WTC11 (cell line): ENCODE measurements around the gene GLTPD2. TPM values are rescaled to one million over a fixed set of nuclear protein-coding genes. Genes with fewer than 3 reads are reported as not detected.

Experiments
- ATAC-seq: fragments of 200-7000 bp; cut with Tn5 transposase; 2 replicates; pipeline ENCODE4 v1.10.0; 2021; ENCODE audit warnings: mild to moderate bottlenecking, moderate library complexity
- CTCF ChIA-PET: fragments of 300-600 bp; sonication (Branson Sonifier 250); formaldehyde crosslinking; loops from one replicate; lab custom pipeline; 2021; ENCODE audit warnings: antibody characterized with exemption; lab: Charles Lee
- POLR2A ChIA-PET: fragments of 350-600 bp; sonication (Branson Sonifier 250); formaldehyde crosslinking; loops from one replicate; lab custom pipeline; 2021; ENCODE audit warnings: antibody characterized with exemption; lab: Charles Lee
- DNase-seq: peaks from one replicate; pipeline ENCODE4 v3.0.0; 2021; ENCODE audit warnings: low spot score
- H3K27ac Mint-ChIP-seq: 2 replicates; pipeline ENCODE4 v1.8.0; 2021; ENCODE audit warnings: mixed read lengths
- H3K27me3 Mint-ChIP-seq: 2 replicates; pipeline ENCODE4 v1.8.0; 2021; ENCODE audit warnings: low read depth, mild to moderate bottlenecking, moderate library complexity, mixed read lengths
- H3K36me3 Mint-ChIP-seq: 2 replicates; pipeline ENCODE4 v1.8.0; 2021; ENCODE audit warnings: mixed read lengths
- H3K4me1 Mint-ChIP-seq: 2 replicates; pipeline ENCODE4 v1.8.0; 2022; ENCODE audit warnings: mixed read lengths
- H3K4me3 Mint-ChIP-seq: 2 replicates; pipeline ENCODE4 v1.8.0; 2021; ENCODE audit warnings: mild to moderate bottlenecking, moderate library complexity, mixed read lengths
- H3K9me3 Mint-ChIP-seq: 2 replicates; pipeline ENCODE4 v1.8.0; 2021; ENCODE audit warnings: mixed read lengths
- CREM ChIP-seq: sonication (generic); formaldehyde crosslinking; IDR thresholded peaks from 2 replicates; pipeline ENCODE4 v1.8.1; 2022; ENCODE audit warnings: mild to moderate bottlenecking, missing genetic modification reagents, moderate library complexity
- E2F1 ChIP-seq: sonication (generic); formaldehyde crosslinking; IDR thresholded peaks from 2 replicates; pipeline ENCODE4 v1.8.0; 2022; ENCODE audit warnings: mild to moderate bottlenecking, missing genetic modification reagents
- ELF4 ChIP-seq: sonication (generic); formaldehyde crosslinking; IDR thresholded peaks from 2 replicates; pipeline ENCODE4 v1.8.1; 2022; ENCODE audit warnings: low read depth, mild to moderate bottlenecking, moderate library complexity, missing genetic modification reagents
- ETV6 ChIP-seq: sonication (generic); formaldehyde crosslinking; IDR thresholded peaks from 2 replicates; pipeline ENCODE4 v1.8.1; 2022; ENCODE audit warnings: mild to moderate bottlenecking, missing genetic modification reagents
- FOXP1 ChIP-seq: sonication (generic); formaldehyde crosslinking; IDR thresholded peaks from 2 replicates; pipeline ENCODE4 v1.8.0; 2022; ENCODE audit warnings: missing genetic modification reagents, mild to moderate bottlenecking, moderate library complexity, borderline replicate concordance
- GRHL2 ChIP-seq: fragments of 250-450 bp; sonication (Bioruptor Pico); IDR thresholded peaks from 2 replicates; pipeline ENCODE4 v1.8.0; 2022; ENCODE audit warnings: mild to moderate bottlenecking, moderate library complexity; ENCODE audit not compliant: insufficient replicate concordance, severe bottlenecking
- NR3C1 ChIP-seq: sonication (generic); formaldehyde crosslinking; conservative IDR thresholded peaks from 2 replicates; pipeline ENCODE4 v1.8.1; 2023; ENCODE audit warnings: low read depth, mild to moderate bottlenecking, missing genetic modification reagents
- RELA ChIP-seq: sonication (generic); formaldehyde crosslinking; IDR thresholded peaks from 2 replicates; pipeline ENCODE4 v1.8.1; 2022; ENCODE audit warnings: missing genetic modification reagents, mild to moderate bottlenecking, borderline replicate concordance
- SMAD3 ChIP-seq: sonication (generic); formaldehyde crosslinking; IDR thresholded peaks from 2 replicates; pipeline ENCODE4 v1.8.0; 2022; ENCODE audit warnings: missing genetic modification reagents, mild to moderate bottlenecking, borderline replicate concordance
- SP1 ChIP-seq: sonication (generic); formaldehyde crosslinking; conservative IDR thresholded peaks from 2 replicates; pipeline ENCODE4 v1.8.1; 2022; ENCODE audit warnings: missing genetic modification reagents
- TEAD4 ChIP-seq: sonication (generic); formaldehyde crosslinking; IDR thresholded peaks from 2 replicates; pipeline ENCODE4 v1.8.0; 2022; ENCODE audit warnings: mild to moderate bottlenecking, missing genetic modification reagents
- ZNF317 ChIP-seq: sonication (generic); formaldehyde crosslinking; IDR thresholded peaks from 2 replicates; pipeline ENCODE4 v1.8.1; 2023; ENCODE audit warnings: low read depth, mild to moderate bottlenecking, moderate library complexity, missing genetic modification reagents, borderline replicate concordance
- ZNF423 ChIP-seq: fragments of 250-450 bp; sonication (Bioruptor Pico); IDR thresholded peaks from 2 replicates; pipeline ENCODE4 v2.1.2; 2022; ENCODE audit warnings: mild to moderate bottlenecking, moderate library complexity
- ZNF512 ChIP-seq: sonication (generic); formaldehyde crosslinking; IDR thresholded peaks from 2 replicates; pipeline ENCODE4 v1.8.1; 2022; ENCODE audit warnings: missing genetic modification reagents, borderline replicate concordance
- total RNA-seq: library from RNA; stranded (reverse); gene quantifications from 3 replicates; pipeline ENCODE4 v1.2.3, GENCODE V29; 2021
- TF ChIP-seq, protein P1 (sequence below): sonication (generic); formaldehyde crosslinking; IDR thresholded peaks from 2 replicates; pipeline ENCODE4 v1.8.1; 2023; ENCODE audit warnings: mild to moderate bottlenecking, missing genetic modification reagents, moderate library complexity
- TF ChIP-seq, protein P2 (sequence below): sonication (generic); formaldehyde crosslinking; IDR thresholded peaks from 2 replicates; pipeline ENCODE4 v1.8.0; 2022; ENCODE audit warnings: mild to moderate bottlenecking, missing genetic modification reagents
- TF ChIP-seq, protein P3 (sequence below): sonication (generic); formaldehyde crosslinking; IDR thresholded peaks from 2 replicates; pipeline ENCODE4 v1.8.0; 2022; ENCODE audit warnings: missing genetic modification reagents
- TF ChIP-seq, protein P4 (sequence below): sonication (generic); formaldehyde crosslinking; IDR thresholded peaks from 2 replicates; pipeline ENCODE4 v1.8.0; 2023; ENCODE audit warnings: missing genetic modification reagents, mild to moderate bottlenecking, borderline replicate concordance

GLTPD2 gene
- total RNA-seq, 1 experiment from 2014 or later = not detected

GRCh38 chr17:4744999-4745969, 43.5 kb upstream of the GLTPD2 start:
- Mint-ChIP-seq H3K27me3 (peaks cover 41% of the 10 kb centered on the region), H3K36me3 (no peaks in the 10 kb centered on the region), H3K4me1 (peaks cover 26% of the 10 kb centered on the region), H3K9me3 (no peaks in the 10 kb centered on the region), H3K4me3 (peak overlapping the region; percentile 92), H3K27ac (peak overlapping the region; percentile 72; the same call in 1 of the 2 replicates)
- ChIA-PET CTCF (interaction anchor here (0.5 to 2.3 kb wide), 9 partner anchors 18 to 178 kb away, joined by 3 to 13 read pairs (median 4); partner anchors contain the start of genes GLTPD2, PLD2, PSMB6 and VMO1), POLR2A (no interaction called here)
- DNase-seq = peak; percentile 77
- ATAC-seq = peak; percentile 95
- TF ChIP-seq ZNF423 = peak; percentile 97
- no peak for TF ChIP-seq ZNF512
- TF ChIP-seq NR3C1 (CRISPR knock-in tag) = no peak
- TF ChIP-seq, protein P1, sequence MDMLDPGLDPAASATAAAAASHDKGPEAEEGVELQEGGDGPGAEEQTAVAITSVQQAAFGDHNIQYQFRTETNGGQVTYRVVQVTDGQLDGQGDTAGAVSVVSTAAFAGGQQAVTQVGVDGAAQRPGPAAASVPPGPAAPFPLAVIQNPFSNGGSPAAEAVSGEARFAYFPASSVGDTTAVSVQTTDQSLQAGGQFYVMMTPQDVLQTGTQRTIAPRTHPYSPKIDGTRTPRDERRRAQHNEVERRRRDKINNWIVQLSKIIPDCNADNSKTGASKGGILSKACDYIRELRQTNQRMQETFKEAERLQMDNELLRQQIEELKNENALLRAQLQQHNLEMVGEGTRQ (CRISPR knock-in tag) = 0 out of 2 replicates have a peak, but pooled peaks have one; percentile 5
- TF ChIP-seq SP1 (CRISPR knock-in tag) = peak; percentile 68
- TF ChIP-seq, all 79 proteins: peak for 3

DNA sequence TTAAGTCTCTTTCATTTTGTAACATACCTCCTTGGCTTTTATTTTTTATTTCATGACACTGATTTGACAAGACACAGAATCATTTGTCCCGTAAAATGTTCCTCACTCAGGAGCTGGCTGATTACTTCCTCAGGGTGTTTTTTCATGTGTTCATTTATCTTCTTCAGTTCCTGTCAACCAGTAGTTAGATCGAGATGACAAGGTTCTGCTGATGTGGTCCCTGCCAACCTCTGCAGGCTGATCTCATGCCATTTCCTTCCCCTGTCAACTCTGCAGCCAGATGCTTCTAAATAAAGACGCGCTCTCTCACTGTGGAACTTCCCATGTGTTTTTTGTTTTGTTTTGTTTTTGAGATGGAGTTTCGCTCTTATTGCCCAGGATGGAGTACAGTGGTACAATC, 40.9 kb upstream of the GLTPD2 start:
- Mint-ChIP-seq H3K4me3 (no peak overlapping the region), H3K27me3 (peaks cover 16% of the 10 kb centered on the region), H3K36me3 (no peaks in the 10 kb centered on the region), H3K4me1 (peaks cover 24% of the 10 kb centered on the region), H3K9me3 (no peaks in the 10 kb centered on the region), H3K27ac (no peak overlapping the region; the same call in 1 of the 2 replicates)
- TF ChIP-seq RELA (CRISPR knock-in tag) (no peak), CREM (CRISPR knock-in tag) (no peak), FOXP1 (CRISPR knock-in tag) (no peak), SMAD3 (CRISPR knock-in tag) (no peak), ZNF317 (CRISPR knock-in tag) (no peak), ELF4 (no peak), TEAD4 (CRISPR knock-in tag) (no peak), GRHL2 (CRISPR knock-in tag) (no peak), ETV6 (CRISPR knock-in tag) (no peak), E2F1 (CRISPR knock-in tag) (no peak), ZNF512 (no peak)
- TF ChIP-seq, protein P2, sequence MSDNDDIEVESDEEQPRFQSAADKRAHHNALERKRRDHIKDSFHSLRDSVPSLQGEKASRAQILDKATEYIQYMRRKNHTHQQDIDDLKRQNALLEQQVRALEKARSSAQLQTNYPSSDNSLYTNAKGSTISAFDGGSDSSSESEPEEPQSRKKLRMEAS = no peak
- TF ChIP-seq, protein P3, sequence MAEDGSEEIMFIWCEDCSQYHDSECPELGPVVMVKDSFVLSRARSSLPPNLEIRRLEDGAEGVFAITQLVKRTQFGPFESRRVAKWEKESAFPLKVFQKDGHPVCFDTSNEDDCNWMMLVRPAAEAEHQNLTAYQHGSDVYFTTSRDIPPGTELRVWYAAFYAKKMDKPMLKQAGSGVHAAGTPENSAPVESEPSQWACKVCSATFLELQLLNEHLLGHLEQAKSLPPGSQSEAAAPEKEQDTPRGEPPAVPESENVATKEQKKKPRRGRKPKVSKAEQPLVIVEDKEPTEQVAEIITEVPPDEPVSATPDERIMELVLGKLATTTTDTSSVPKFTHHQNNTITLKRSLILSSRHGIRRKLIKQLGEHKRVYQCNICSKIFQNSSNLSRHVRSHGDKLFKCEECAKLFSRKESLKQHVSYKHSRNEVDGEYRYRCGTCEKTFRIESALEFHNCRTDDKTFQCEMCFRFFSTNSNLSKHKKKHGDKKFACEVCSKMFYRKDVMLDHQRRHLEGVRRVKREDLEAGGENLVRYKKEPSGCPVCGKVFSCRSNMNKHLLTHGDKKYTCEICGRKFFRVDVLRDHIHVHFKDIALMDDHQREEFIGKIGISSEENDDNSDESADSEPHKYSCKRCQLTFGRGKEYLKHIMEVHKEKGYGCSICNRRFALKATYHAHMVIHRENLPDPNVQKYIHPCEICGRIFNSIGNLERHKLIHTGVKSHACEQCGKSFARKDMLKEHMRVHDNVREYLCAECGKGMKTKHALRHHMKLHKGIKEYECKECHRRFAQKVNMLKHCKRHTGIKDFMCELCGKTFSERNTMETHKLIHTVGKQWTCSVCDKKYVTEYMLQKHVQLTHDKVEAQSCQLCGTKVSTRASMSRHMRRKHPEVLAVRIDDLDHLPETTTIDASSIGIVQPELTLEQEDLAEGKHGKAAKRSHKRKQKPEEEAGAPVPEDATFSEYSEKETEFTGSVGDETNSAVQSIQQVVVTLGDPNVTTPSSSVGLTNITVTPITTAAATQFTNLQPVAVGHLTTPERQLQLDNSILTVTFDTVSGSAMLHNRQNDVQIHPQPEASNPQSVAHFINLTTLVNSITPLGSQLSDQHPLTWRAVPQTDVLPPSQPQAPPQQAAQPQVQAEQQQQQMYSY (CRISPR knock-in tag) = no peak
- TF ChIP-seq, protein P4, sequence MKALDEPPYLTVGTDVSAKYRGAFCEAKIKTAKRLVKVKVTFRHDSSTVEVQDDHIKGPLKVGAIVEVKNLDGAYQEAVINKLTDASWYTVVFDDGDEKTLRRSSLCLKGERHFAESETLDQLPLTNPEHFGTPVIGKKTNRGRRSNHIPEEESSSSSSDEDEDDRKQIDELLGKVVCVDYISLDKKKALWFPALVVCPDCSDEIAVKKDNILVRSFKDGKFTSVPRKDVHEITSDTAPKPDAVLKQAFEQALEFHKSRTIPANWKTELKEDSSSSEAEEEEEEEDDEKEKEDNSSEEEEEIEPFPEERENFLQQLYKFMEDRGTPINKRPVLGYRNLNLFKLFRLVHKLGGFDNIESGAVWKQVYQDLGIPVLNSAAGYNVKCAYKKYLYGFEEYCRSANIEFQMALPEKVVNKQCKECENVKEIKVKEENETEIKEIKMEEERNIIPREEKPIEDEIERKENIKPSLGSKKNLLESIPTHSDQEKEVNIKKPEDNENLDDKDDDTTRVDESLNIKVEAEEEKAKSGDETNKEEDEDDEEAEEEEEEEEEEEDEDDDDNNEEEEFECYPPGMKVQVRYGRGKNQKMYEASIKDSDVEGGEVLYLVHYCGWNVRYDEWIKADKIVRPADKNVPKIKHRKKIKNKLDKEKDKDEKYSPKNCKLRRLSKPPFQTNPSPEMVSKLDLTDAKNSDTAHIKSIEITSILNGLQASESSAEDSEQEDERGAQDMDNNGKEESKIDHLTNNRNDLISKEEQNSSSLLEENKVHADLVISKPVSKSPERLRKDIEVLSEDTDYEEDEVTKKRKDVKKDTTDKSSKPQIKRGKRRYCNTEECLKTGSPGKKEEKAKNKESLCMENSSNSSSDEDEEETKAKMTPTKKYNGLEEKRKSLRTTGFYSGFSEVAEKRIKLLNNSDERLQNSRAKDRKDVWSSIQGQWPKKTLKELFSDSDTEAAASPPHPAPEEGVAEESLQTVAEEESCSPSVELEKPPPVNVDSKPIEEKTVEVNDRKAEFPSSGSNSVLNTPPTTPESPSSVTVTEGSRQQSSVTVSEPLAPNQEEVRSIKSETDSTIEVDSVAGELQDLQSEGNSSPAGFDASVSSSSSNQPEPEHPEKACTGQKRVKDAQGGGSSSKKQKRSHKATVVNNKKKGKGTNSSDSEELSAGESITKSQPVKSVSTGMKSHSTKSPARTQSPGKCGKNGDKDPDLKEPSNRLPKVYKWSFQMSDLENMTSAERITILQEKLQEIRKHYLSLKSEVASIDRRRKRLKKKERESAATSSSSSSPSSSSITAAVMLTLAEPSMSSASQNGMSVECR (CRISPR knock-in tag) = no peak
- CTCF ChIA-PET = no interaction called here
- POLR2A ChIA-PET = no interaction called here
- ATAC-seq (no peak), DNase-seq (no peak)
